ENCODE results near the gene DHRSX.
"Not testable (repeated sequence)": the region's sequence is repeated elsewhere in the genome, so short reads cannot be mapped to it uniquely, and the experiment has no call there.

DHRSX gene

DNA sequence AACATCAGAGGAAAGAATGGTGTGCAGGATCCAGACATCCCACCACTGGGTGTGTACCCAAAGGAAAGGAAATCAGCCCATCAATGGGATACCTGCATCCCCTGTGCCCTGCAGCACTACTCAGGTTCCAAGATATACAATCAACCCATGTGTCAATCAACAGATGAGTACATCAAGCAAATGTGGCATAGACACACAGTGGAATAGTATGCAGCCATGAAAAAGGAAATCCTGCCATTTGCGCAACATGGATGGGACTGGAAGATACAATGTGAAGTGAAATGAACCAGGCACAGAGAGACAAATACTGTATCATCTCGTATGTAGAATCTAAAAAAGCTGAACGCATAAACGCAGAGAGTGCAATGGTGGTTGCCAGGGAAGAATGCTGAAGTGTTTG, 30.9 kb downstream of the DHRSX start:
- not testable (repeated sequence) for H3K4me3 ChIP-seq (ENCODE audit: low read length in 2 of 2); H3K27me3 ChIP-seq (ENCODE audit: control insufficient read depth in 3 of 3, insufficient read depth in 3 of 3, low read depth in 1 of 3, low read length in 3 of 3); DNase-seq (ENCODE audit: low spot score); H3K4me1 ChIP-seq (ENCODE audit: control insufficient read depth in 2 of 2, insufficient read depth in 1 of 2, low read depth in 1 of 2, low read length in 2 of 2); H2AFZ ChIP-seq (ENCODE audit: low read length); H4K91ac ChIP-seq (ENCODE audit: low read depth, low read length, poor library complexity); H3K27ac ChIP-seq (replicated peaks; ENCODE audit: low read length); H4K8ac ChIP-seq (ENCODE audit: low read depth, low read length); H2BK12ac ChIP-seq (ENCODE audit: low read length); H3K4me2 ChIP-seq (ENCODE audit: insufficient read depth, low read length, poor library complexity, severe bottlenecking); H2BK15ac ChIP-seq (ENCODE audit: low read length); H3K18ac ChIP-seq (ENCODE audit: low read length); H3K23ac ChIP-seq (ENCODE audit: low read depth, low read length, poor library complexity); H2BK120ac ChIP-seq (ENCODE audit: low read depth, low read length); H2BK5ac ChIP-seq (ENCODE audit: low read length); H2AK5ac ChIP-seq (ENCODE audit: low read depth, low read length); H3K9ac ChIP-seq (ENCODE audit: low read depth, low read length, poor library complexity); H3K14ac ChIP-seq (ENCODE audit: low read length); H3K4ac ChIP-seq (ENCODE audit: low read length); H3K36me3 ChIP-seq (replicated peaks in 1 of 2; ENCODE audit: control insufficient read depth in 2 of 2, insufficient read depth in 2 of 2, low read length in 2 of 2)
- peaks cover 3 to 14% of the 10 kb centered on the region in 2 donors for H3K9me3 ChIP-seq (replicated peaks in 1 of 2; ENCODE audit: control insufficient read depth in 2 of 2, insufficient read depth in 1 of 2, low read depth in 1 of 2, low read length in 2 of 2)
- no CpG with 5 or more reads among the region's 4 CpGs for WGBS, 2 donors (ENCODE audit: extremely low coverage in 2 of 2, insufficient read length in 2 of 2, insufficient replicate concordance in 1 of 2)
- peaks cover 15% of the 10 kb centered on the region for H3K79me1 ChIP-seq (ENCODE audit: low read depth, low read length)

DNA sequence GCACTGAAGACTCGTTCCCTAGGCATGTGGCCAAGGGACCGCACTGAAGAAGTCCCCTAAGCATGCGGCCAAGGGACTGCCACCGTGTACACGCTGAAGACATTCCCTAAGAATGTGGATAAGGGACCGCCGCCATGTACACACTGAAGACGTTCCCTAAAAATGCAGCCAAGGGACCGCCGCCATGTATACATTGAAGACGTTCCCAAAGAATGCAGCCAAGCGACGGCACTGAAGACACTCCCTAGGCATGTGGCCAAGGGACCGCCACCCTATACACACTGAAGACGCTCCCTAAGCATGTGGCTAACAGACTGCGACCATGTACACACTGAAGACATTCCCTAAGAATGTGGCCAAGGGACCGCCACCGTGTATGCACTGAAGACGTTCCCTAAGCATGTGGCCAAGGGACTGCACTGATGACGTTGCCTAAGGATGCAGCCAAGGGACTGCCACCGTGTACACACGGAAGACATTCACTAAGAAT, 31.5 kb downstream of the DHRSX start:
- peak overlapping the region; percentile 15 for H3K18ac ChIP-seq (ENCODE audit: low read length)

DNA sequence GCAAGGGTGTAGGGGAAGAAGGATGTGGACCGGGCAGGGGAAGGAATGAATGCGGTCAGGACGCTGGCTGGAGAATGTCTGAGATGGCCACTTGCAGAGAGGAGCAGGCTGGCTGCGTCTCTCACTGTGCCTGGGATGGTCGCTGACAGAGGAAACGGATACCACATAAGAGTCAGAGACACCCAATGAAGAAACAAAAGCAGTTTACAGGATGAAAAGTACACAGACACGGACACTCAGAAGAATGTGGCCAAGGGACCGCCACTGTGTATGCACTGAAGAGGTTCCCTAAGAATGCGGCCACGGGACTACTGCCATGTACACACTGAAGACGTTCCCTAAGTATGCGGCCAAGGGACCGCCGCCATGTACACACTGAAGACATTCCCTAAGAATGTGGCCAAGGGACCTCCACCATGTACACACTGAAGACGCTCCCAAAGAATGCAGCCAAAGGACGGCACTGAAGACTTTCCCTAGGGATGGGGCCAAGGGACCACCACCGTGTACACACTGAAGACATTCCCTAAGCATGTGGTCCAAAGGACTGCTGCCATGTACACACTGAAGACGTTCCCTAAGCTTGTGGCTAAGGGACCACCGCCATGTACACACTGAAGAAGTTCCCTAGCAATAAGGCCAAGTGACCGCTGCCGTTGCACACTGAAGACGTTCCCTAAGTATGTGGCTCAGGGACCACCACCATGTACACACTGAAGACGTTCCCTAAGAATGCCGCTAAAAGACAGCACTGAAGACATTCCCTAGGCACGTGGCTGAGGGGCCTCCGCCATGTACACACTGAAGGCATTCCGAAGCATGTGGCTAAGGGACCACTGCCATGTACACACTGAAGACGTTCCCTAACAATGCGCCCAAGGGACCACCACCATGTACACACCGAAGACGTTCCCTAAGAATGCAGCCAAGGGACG, 32.2 kb downstream of the DHRSX start:
- no peak overlapping the region for H3K27ac ChIP-seq (replicated peaks; ENCODE audit: low read length)
- no peak overlapping the region for H4K8ac ChIP-seq (ENCODE audit: low read depth, low read length)
- H3K36me3 ChIP-seq (replicated peaks in 1 of 2; ENCODE audit: control insufficient read depth in 2 of 2, insufficient read depth in 2 of 2, low read length in 2 of 2) = peaks cover 0 to 5% of the 10 kb centered on the region in 2 donors
- H3K9ac ChIP-seq (ENCODE audit: low read depth, low read length, poor library complexity) = no peak overlapping the region
- no peak overlapping the region for H2BK15ac ChIP-seq (ENCODE audit: low read length)
- peak overlapping the region; percentile 22 for H3K14ac ChIP-seq (ENCODE audit: low read length)
- H2AFZ ChIP-seq (ENCODE audit: low read length) = no peak overlapping the region
- H3K4me2 ChIP-seq (ENCODE audit: insufficient read depth, low read length, poor library complexity, severe bottlenecking) = no peak overlapping the region
- H2AK5ac ChIP-seq (ENCODE audit: low read depth, low read length) = no peak overlapping the region
- peaks cover 0 to 6% of the 10 kb centered on the region in 2 donors for H3K4me1 ChIP-seq (ENCODE audit: control insufficient read depth in 2 of 2, insufficient read depth in 1 of 2, low read depth in 1 of 2, low read length in 2 of 2)
- H3K4me3 ChIP-seq (ENCODE audit: low read length in 2 of 2) = peak overlapping the region in 1 of 2 donors; percentile 4
- H3K4ac ChIP-seq (ENCODE audit: low read length) = no peak overlapping the region
- peaks cover 3 to 14% of the 10 kb centered on the region in 2 donors for H3K9me3 ChIP-seq (replicated peaks in 1 of 2; ENCODE audit: control insufficient read depth in 2 of 2, insufficient read depth in 1 of 2, low read depth in 1 of 2, low read length in 2 of 2)
- no peak for DNase-seq (ENCODE audit: low spot score)
- no peak overlapping the region for H2BK5ac ChIP-seq (ENCODE audit: low read length)
- H3K27me3 ChIP-seq (ENCODE audit: control insufficient read depth in 3 of 3, insufficient read depth in 3 of 3, low read depth in 1 of 3, low read length in 3 of 3) = no peaks in the 10 kb centered on the region
- H3K18ac ChIP-seq (ENCODE audit: low read length) = peak overlapping the region; percentile 79
- peak overlapping the region; percentile 7 for H3K23ac ChIP-seq (ENCODE audit: low read depth, low read length, poor library complexity)
- H2BK120ac ChIP-seq (ENCODE audit: low read depth, low read length) = no peak overlapping the region
- H3K79me1 ChIP-seq (ENCODE audit: low read depth, low read length) = peaks cover 9% of the 10 kb centered on the region
- H2BK12ac ChIP-seq (ENCODE audit: low read length) = peak overlapping the region; percentile 63
- H4K91ac ChIP-seq (ENCODE audit: low read depth, low read length, poor library complexity) = no peak overlapping the region
- no CpG with 5 or more reads among the region's 32 CpGs for WGBS, 2 donors (ENCODE audit: extremely low coverage in 2 of 2, insufficient read length in 2 of 2, insufficient replicate concordance in 1 of 2)

More for the DNA sequence above, 31.5 kb downstream of the DHRSX start:
- H4K91ac ChIP-seq (ENCODE audit: low read depth, low read length, poor library complexity) = no peak overlapping the region
- no peak overlapping the region for H2BK120ac ChIP-seq (ENCODE audit: low read depth, low read length)
- H3K79me1 ChIP-seq (ENCODE audit: low read depth, low read length) = peaks cover 9% of the 10 kb centered on the region
- H3K14ac ChIP-seq (ENCODE audit: low read length) = peak overlapping the region; percentile 22
- peaks cover 3 to 14% of the 10 kb centered on the region in 2 donors for H3K9me3 ChIP-seq (replicated peaks in 1 of 2; ENCODE audit: control insufficient read depth in 2 of 2, insufficient read depth in 1 of 2, low read depth in 1 of 2, low read length in 2 of 2)
- H2BK5ac ChIP-seq (ENCODE audit: low read length) = no peak overlapping the region
- peaks cover 0 to 4% of the 10 kb centered on the region in 2 donors for H3K4me1 ChIP-seq (ENCODE audit: control insufficient read depth in 2 of 2, insufficient read depth in 1 of 2, low read depth in 1 of 2, low read length in 2 of 2)
- H3K27me3 ChIP-seq (ENCODE audit: control insufficient read depth in 3 of 3, insufficient read depth in 3 of 3, low read depth in 1 of 3, low read length in 3 of 3) = no peaks in the 10 kb centered on the region
- H4K8ac ChIP-seq (ENCODE audit: low read depth, low read length) = no peak overlapping the region
- no CpG with 5 or more reads among the region's 22 CpGs for WGBS, 2 donors (ENCODE audit: extremely low coverage in 2 of 2, insufficient read length in 2 of 2, insufficient replicate concordance in 1 of 2)
- no peak overlapping the region for H3K4me3 ChIP-seq (ENCODE audit: low read length in 2 of 2)
- H3K9ac ChIP-seq (ENCODE audit: low read depth, low read length, poor library complexity) = no peak overlapping the region
- H2AK5ac ChIP-seq (ENCODE audit: low read depth, low read length) = no peak overlapping the region
- H3K4ac ChIP-seq (ENCODE audit: low read length) = no peak overlapping the region
- no peak for DNase-seq (ENCODE audit: low spot score)
- peaks cover 0 to 5% of the 10 kb centered on the region in 2 donors for H3K36me3 ChIP-seq (replicated peaks in 1 of 2; ENCODE audit: control insufficient read depth in 2 of 2, insufficient read depth in 2 of 2, low read length in 2 of 2)
- no peak overlapping the region for H2AFZ ChIP-seq (ENCODE audit: low read length)
- H3K27ac ChIP-seq (replicated peaks; ENCODE audit: low read length) = no peak overlapping the region
- H2BK12ac ChIP-seq (ENCODE audit: low read length) = no peak overlapping the region
- H3K4me2 ChIP-seq (ENCODE audit: insufficient read depth, low read length, poor library complexity, severe bottlenecking) = no peak overlapping the region
- no peak overlapping the region for H2BK15ac ChIP-seq (ENCODE audit: low read length)
- H3K23ac ChIP-seq (ENCODE audit: low read depth, low read length, poor library complexity) = peak overlapping the region; percentile 7
